ENCODE results near the gene ZNF835.

DNA sequence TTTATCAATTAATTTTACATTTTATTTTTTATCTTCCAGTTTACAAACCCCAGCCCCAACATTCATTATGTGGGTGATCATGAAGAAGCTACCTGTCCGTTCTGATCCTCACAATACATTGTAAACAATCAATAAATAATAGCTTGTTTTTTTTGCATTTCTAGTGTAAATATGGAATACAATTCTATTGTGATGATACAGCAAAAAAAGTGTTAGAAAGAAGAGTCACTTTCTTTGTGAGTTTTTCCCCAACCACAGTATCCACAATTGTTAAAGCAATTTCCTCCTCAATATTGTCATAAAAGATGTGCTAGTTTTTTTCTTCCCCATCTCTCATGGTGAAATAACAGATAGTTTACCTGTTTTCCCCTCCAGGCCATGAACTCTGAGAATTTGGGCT, 30.3 kb upstream of the ZNF835 start:
- TF ChIP-seq HOXA7 (CRISPR knock-in tag; IDR thresholded peaks at IDR 0.05), result no peak
- no peak for TF ChIP-seq POLR2A (IDR thresholded peaks at IDR 0.05; ENCODE audit: low read length)
- TF ChIP-seq, protein P1, sequence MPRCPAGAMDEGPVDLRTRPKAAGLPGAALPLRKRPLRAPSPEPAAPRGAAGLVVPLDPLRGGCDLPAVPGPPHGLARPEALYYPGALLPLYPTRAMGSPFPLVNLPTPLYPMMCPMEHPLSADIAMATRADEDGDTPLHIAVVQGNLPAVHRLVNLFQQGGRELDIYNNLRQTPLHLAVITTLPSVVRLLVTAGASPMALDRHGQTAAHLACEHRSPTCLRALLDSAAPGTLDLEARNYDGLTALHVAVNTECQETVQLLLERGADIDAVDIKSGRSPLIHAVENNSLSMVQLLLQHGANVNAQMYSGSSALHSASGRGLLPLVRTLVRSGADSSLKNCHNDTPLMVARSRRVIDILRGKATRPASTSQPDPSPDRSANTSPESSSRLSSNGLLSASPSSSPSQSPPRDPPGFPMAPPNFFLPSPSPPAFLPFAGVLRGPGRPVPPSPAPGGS (IDR thresholded peaks at IDR 0.05), result no peak
